ENCODE measurements around the gene EPS15.
A peak's percentile ranks its signal among the peaks of the same experiment; 100 is the strongest.

Gene EPS15

GRCh38 chr1:51340380-51340779 lies 178.7 kb downstream of the EPS15 start:
- DNase-seq (ENCODE audit: insufficient read length, low spot score) (no peak), FAIRE-seq (peak; percentile 51)
- TF ChIP-seq SPI1 (IDR thresholded peaks at IDR 0.05; ENCODE audit: low read depth, low read length), result no peak
- no peak for TF ChIP-seq TAF1 (IDR thresholded peaks at IDR 0.05; ENCODE audit: low read depth, low read length)
- TF ChIP-seq POLR2A (IDR thresholded peaks at IDR 0.05; ENCODE audit: low read depth, low read length), result no peak
- TF ChIP-seq PAX5 (IDR thresholded peaks at IDR 0.05; ENCODE audit: insufficient read depth, low read length, severe bottlenecking), result no peak
- TF ChIP-seq POLR2AphosphoS5 (IDR thresholded peaks at IDR 0.05; ENCODE audit: low read depth, low read length), result no peak
- no peak for TF ChIP-seq POU2F2 (IDR thresholded peaks at IDR 0.05; ENCODE audit: low read depth, low read length)

GRCh38 chr1:51336711-51337110 lies 182.4 kb downstream of the EPS15 start:
- FAIRE-seq (no peak), DNase-seq (ENCODE audit: insufficient read length, low spot score) (no peak)
- TF ChIP-seq SPI1 (IDR thresholded peaks at IDR 0.05; ENCODE audit: low read depth, low read length), result no peak
- TF ChIP-seq TAF1 (IDR thresholded peaks at IDR 0.05; ENCODE audit: low read depth, low read length), result no peak
- no peak for TF ChIP-seq PAX5 (IDR thresholded peaks at IDR 0.05; ENCODE audit: insufficient read depth, low read length, severe bottlenecking)
- no peak for TF ChIP-seq POU2F2 (IDR thresholded peaks at IDR 0.05; ENCODE audit: low read depth, low read length)
- no peak for TF ChIP-seq POLR2A (IDR thresholded peaks at IDR 0.05; ENCODE audit: low read depth, low read length)
- TF ChIP-seq POLR2AphosphoS5 (IDR thresholded peaks at IDR 0.05; ENCODE audit: low read depth, low read length), result no peak

- FAIRE-seq, result no peak
- no peak for DNase-seq (ENCODE audit: insufficient read length, low spot score)
- TF ChIP-seq TAF1 (IDR thresholded peaks at IDR 0.05; ENCODE audit: low read depth, low read length), result no peak
- no peak for TF ChIP-seq POLR2AphosphoS5 (IDR thresholded peaks at IDR 0.05; ENCODE audit: low read depth, low read length)
- TF ChIP-seq POLR2A (IDR thresholded peaks at IDR 0.05; ENCODE audit: low read depth, low read length), result no peak
- no peak for TF ChIP-seq SPI1 (IDR thresholded peaks at IDR 0.05; ENCODE audit: low read depth, low read length)
- no peak for TF ChIP-seq POU2F2 (IDR thresholded peaks at IDR 0.05; ENCODE audit: low read depth, low read length)
- TF ChIP-seq PAX5 (IDR thresholded peaks at IDR 0.05; ENCODE audit: insufficient read depth, low read length, severe bottlenecking), result no peak
Measured at GRCh38 chr1:51336004-51336403, 183.1 kb downstream of the EPS15 start.

- TF ChIP-seq PAX5 (IDR thresholded peaks at IDR 0.05; ENCODE audit: insufficient read depth, low read length, severe bottlenecking) (no peak), POLR2AphosphoS5 (IDR thresholded peaks at IDR 0.05; ENCODE audit: low read depth, low read length) (no peak), SPI1 (IDR thresholded peaks at IDR 0.05; ENCODE audit: low read depth, low read length) (no peak), POU2F2 (IDR thresholded peaks at IDR 0.05; ENCODE audit: low read depth, low read length) (no peak), TAF1 (IDR thresholded peaks at IDR 0.05; ENCODE audit: low read depth, low read length) (no peak), POLR2A (IDR thresholded peaks at IDR 0.05; ENCODE audit: low read depth, low read length) (no peak)
- FAIRE-seq (peak; percentile 86), DNase-seq (ENCODE audit: insufficient read length, low spot score) (peak; percentile 49)
Measured at GRCh38 chr1:51331206-51332100, 187.6 kb downstream of the EPS15 start.

GRCh38 chr1:51330331-51331201 lies 188.5 kb downstream of the EPS15 start, which contains the start of gene TTC39A:
Gene TTC39A (minus strand): TSS chr1:51330562. CDS start chr1:51330477, 85 bp downstream.
- TF ChIP-seq SPI1 (IDR thresholded peaks at IDR 0.05; ENCODE audit: low read depth, low read length), result no peak
- no peak for TF ChIP-seq PAX5 (IDR thresholded peaks at IDR 0.05; ENCODE audit: insufficient read depth, low read length, severe bottlenecking)
- TF ChIP-seq POU2F2 (IDR thresholded peaks at IDR 0.05; ENCODE audit: low read depth, low read length), result no peak
- TF ChIP-seq TAF1 (IDR thresholded peaks at IDR 0.05; ENCODE audit: low read depth, low read length), result no peak
- TF ChIP-seq POLR2AphosphoS5 (IDR thresholded peaks at IDR 0.05; ENCODE audit: low read depth, low read length), result no peak
- TF ChIP-seq POLR2A (IDR thresholded peaks at IDR 0.05; ENCODE audit: low read depth, low read length), result no peak
- DNase-seq (ENCODE audit: insufficient read length, low spot score) (peak; percentile 44), FAIRE-seq (peak; percentile 28)

- TF ChIP-seq POLR2AphosphoS5 (IDR thresholded peaks at IDR 0.05; ENCODE audit: low read depth, low read length) (no peak), POU2F2 (IDR thresholded peaks at IDR 0.05; ENCODE audit: low read depth, low read length) (no peak), SPI1 (IDR thresholded peaks at IDR 0.05; ENCODE audit: low read depth, low read length) (no peak), PAX5 (IDR thresholded peaks at IDR 0.05; ENCODE audit: insufficient read depth, low read length, severe bottlenecking) (no peak), TAF1 (IDR thresholded peaks at IDR 0.05; ENCODE audit: low read depth, low read length) (no peak), POLR2A (IDR thresholded peaks at IDR 0.05; ENCODE audit: low read depth, low read length) (no peak)
- DNase-seq (ENCODE audit: insufficient read length, low spot score), result no peak
- peak; percentile 58 for FAIRE-seq
Measured at GRCh38 chr1:51329443-51330325, 189.4 kb downstream of the EPS15 start.

GRCh38 chr1:51328926-51329325 lies 190.1 kb downstream of the EPS15 start:
- FAIRE-seq, result peak; percentile 66
- TF ChIP-seq POU2F2 (IDR thresholded peaks at IDR 0.05; ENCODE audit: low read depth, low read length) (no peak), SPI1 (IDR thresholded peaks at IDR 0.05; ENCODE audit: low read depth, low read length) (0 out of 2 replicates have a peak, but pooled peaks have one; percentile 3), POLR2A (IDR thresholded peaks at IDR 0.05; ENCODE audit: low read depth, low read length) (no peak), PAX5 (IDR thresholded peaks at IDR 0.05; ENCODE audit: insufficient read depth, low read length, severe bottlenecking) (no peak), POLR2AphosphoS5 (IDR thresholded peaks at IDR 0.05; ENCODE audit: low read depth, low read length) (no peak)
- no peak for DNase-seq (ENCODE audit: insufficient read length, low spot score)

- TF ChIP-seq PAX5 (IDR thresholded peaks at IDR 0.05; ENCODE audit: insufficient read depth, low read length, severe bottlenecking) (no peak), SPI1 (IDR thresholded peaks at IDR 0.05; ENCODE audit: low read depth, low read length) (no peak), TAF1 (IDR thresholded peaks at IDR 0.05; ENCODE audit: low read depth, low read length) (no peak), POU2F2 (IDR thresholded peaks at IDR 0.05; ENCODE audit: low read depth, low read length) (no peak), POLR2A (IDR thresholded peaks at IDR 0.05; ENCODE audit: low read depth, low read length) (no peak), POLR2AphosphoS5 (IDR thresholded peaks at IDR 0.05; ENCODE audit: low read depth, low read length) (no peak)
- FAIRE-seq (no peak), DNase-seq (ENCODE audit: insufficient read length, low spot score) (no peak)
Measured at GRCh38 chr1:51328279-51328678, 190.8 kb downstream of the EPS15 start.

Measured in GM12891 (cell line).